ENCODE measurements around the gene KRTAP29-1. TPM values are rescaled to one million over a fixed set of nuclear protein-coding genes. Genes with fewer than 3 reads are reported as not detected.
"Not testable (repeated sequence)": the region's sequence is repeated elsewhere in the genome, so short reads cannot be mapped to it uniquely, and the experiment has no call there.

The KRTAP29-1 gene
- total RNA-seq, 4 donors from 2014 or later = not detected

GRCh38 chr17:41284043-41284442 lies 18.6 kb downstream of the KRTAP29-1 start:
- WGBS, 2 donors = 40 to 47% methylated on average over 3 of the region's 3 CpGs
- peaks cover 0 to 5% (median 0%) of the 10 kb centered on the region in 4 donors for H3K27me3 ChIP-seq
- H3K4me1 ChIP-seq = no peaks in the 10 kb centered on the region
- intact Hi-C loops (cut with DNase I) = no loop called here
- no peaks in the 10 kb centered on the region for H3K9me3 ChIP-seq
- DNase-seq = no peak
- no peaks in the 10 kb centered on the region for H3K36me3 ChIP-seq
- no peak overlapping the region for H3K27ac ChIP-seq
- no peak overlapping the region for H3K4me3 ChIP-seq
- TF ChIP-seq POLR2A (IDR thresholded peaks at IDR 0.05) (no peak), CTCF (IDR thresholded peaks at IDR 0.05) (no peak)

- H3K9me3 ChIP-seq = no peaks in the 10 kb centered on the region
- H3K4me3 ChIP-seq = no peak overlapping the region
- no peak for DNase-seq
- H3K27ac ChIP-seq = no peak overlapping the region
- intact Hi-C loops (cut with DNase I) = no loop called here
- 78 to 83% methylated on average over 3 of the region's 3 CpGs for WGBS, 2 donors
- peaks cover 0 to 10% (median 0%) of the 10 kb centered on the region in 4 donors for H3K27me3 ChIP-seq
- TF ChIP-seq CTCF (IDR thresholded peaks at IDR 0.05) (no peak), POLR2A (IDR thresholded peaks at IDR 0.05) (no peak)
- H3K36me3 ChIP-seq = no peaks in the 10 kb centered on the region
- H3K4me1 ChIP-seq = no peaks in the 10 kb centered on the region
Measured at GRCh38 chr17:41278176-41278955, 24.3 kb downstream of the KRTAP29-1 start.

GRCh38 chr17:41275648-41276190 lies 26.9 kb downstream of the KRTAP29-1 start, which contains the start of gene KRTAP9-7:
Gene KRTAP9-7 (plus strand): TSS chr17:41275698. CDS start chr17:41275698, 0 bp downstream.
- 80 to 100% methylated on average over 1 of the region's 3 CpGs for WGBS, 2 donors

GRCh38 chr17:41271858-41272257 lies 30.8 kb downstream of the KRTAP29-1 start:
- Histone ChIP-seq H3K9me3 (no peaks in the 10 kb centered on the region), H3K4me1 (no peaks in the 10 kb centered on the region), H3K36me3 (no peaks in the 10 kb centered on the region), H3K27ac (no peak overlapping the region), H3K4me3 (no peak overlapping the region), H3K27me3 (peaks cover 0 to 5% (median 0%) of the 10 kb centered on the region in 4 donors)
- WGBS, 2 donors = 75% methylated on average over 1 of the region's 1 CpG; no CpG with 5 or more reads in 1 of the 2 donors
- TF ChIP-seq CTCF (IDR thresholded peaks at IDR 0.05) (no peak), POLR2A (IDR thresholded peaks at IDR 0.05) (no peak)
- no peak for DNase-seq
- intact Hi-C loops (cut with DNase I) = no loop called here

More at GRCh38 chr17:41275648-41276190, 26.9 kb downstream of the KRTAP29-1 start, which contains the start of gene KRTAP9-7:
- H3K36me3 ChIP-seq; intact Hi-C loops (cut with DNase I); H3K4me1 ChIP-seq; H3K4me3 ChIP-seq; H3K27me3 ChIP-seq; H3K9me3 ChIP-seq; H3K27ac ChIP-seq; DNase-seq: not testable (repeated sequence)

GRCh38 chr17:41271323-41271722 lies 31.3 kb downstream of the KRTAP29-1 start:
- H3K9me3 ChIP-seq; H3K4me1 ChIP-seq; H3K36me3 ChIP-seq; DNase-seq; intact Hi-C loops (cut with DNase I); H3K4me3 ChIP-seq; H3K27me3 ChIP-seq; H3K27ac ChIP-seq: not testable (repeated sequence)
- WGBS, 2 donors = no CpG with 5 or more reads among the region's 1 CpG

GRCh38 chr17:41267711-41268110 lies 34.9 kb downstream of the KRTAP29-1 start:
- intact Hi-C loops (cut with DNase I) = no loop called here
- DNase-seq = no peak
- Histone ChIP-seq H3K4me1 (no peaks in the 10 kb centered on the region), H3K27me3 (peaks cover 0 to 4% (median 0%) of the 10 kb centered on the region in 4 donors), H3K36me3 (no peaks in the 10 kb centered on the region), H3K9me3 (no peaks in the 10 kb centered on the region), H3K27ac (no peak overlapping the region), H3K4me3 (no peak overlapping the region)
- WGBS, 2 donors = 82% methylated on average over 3 of the region's 3 CpGs; no CpG with 5 or more reads in 1 of the 2 donors
- TF ChIP-seq POLR2A (IDR thresholded peaks at IDR 0.05) (no peak), CTCF (IDR thresholded peaks at IDR 0.05) (no peak)

Measured in esophagus squamous epithelium (tissue), 5 donors.